Fibroblast of the conjunctiva (primary cell): ENCODE results near the gene EIF6.
A peak's percentile ranks its signal among the peaks of the same experiment; 100 is the strongest.

ENCODE experiments used
- DNase-seq: peaks from one replicate; pipeline ENCODE4 v3.0.0-alpha.2; 2010; ENCODE audit warnings: low read depth

EIF6 gene

GRCh38 chr20:35312318-35312717 lies 27.7 kb upstream of the EIF6 start:
- DNase-seq, result no peak

DNA sequence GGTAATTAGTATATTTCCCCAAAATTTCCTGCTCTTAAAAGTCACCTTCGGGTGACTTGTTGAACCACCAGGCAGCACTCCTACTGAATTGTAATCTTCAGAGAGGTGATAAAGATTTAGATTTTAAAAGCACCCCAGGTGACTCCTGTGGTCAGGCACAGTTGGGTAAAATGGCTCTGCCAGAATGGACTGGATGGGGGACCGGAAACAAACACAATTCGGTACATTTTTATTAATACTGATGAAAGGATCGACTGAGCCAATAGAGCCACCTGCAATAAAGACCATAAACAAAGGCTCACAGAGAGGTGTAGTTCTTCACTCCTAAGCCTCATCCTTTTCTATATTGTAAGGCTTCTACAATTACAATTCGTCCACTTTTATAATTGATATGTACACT lies 27.2 kb upstream of the EIF6 start:
- no peak for DNase-seq

GRCh38 chr20:35311409-35311808 lies 26.8 kb upstream of the EIF6 start:
- DNase-seq, result no peak

DNA sequence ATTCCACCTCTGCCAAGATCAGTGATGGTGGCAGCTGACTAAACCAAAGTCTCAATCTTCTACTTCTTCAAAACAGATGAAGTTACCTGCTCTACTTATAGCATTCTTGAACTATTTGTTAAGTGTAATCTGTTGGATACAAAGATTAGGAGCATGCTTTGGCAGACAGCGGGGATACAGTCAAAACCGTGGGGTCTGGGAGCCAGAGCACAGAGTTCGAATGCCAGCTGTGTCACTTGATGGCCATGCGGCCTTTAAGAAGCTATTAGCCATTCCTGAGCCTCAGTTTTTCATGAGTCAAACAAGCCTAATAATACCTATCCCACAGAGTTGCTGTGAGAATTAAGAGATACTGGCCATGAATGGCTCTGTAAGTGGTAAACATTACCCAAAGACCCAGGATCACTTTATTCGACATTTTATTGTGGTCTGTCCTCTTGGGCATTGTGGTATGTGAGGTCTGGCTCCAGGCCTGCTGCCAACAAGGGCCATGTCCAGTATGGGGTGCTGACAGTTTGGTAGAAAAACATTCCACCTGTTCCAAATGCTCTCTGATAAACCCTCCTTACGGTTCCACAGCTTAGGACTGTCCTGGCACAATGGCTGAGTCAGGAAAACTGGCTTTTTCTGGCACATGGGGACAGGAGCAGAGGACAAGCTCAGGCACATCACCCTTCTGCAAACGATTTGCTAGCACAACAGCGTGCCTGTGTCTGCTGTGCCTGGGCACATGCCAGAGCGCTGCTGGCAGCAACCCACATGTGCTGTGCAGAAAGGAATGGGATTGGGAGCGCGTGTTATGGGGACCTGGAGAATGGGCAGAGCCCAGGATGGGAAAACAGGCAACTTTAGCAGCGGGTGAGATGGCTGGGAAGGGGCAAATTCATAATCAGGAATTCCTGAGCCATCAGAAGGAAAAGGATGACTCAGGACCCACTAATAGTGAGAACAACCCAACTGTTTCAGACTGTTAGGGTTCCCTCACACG lies 23.4 kb upstream of the EIF6 start:
- no peak for DNase-seq

DNA sequence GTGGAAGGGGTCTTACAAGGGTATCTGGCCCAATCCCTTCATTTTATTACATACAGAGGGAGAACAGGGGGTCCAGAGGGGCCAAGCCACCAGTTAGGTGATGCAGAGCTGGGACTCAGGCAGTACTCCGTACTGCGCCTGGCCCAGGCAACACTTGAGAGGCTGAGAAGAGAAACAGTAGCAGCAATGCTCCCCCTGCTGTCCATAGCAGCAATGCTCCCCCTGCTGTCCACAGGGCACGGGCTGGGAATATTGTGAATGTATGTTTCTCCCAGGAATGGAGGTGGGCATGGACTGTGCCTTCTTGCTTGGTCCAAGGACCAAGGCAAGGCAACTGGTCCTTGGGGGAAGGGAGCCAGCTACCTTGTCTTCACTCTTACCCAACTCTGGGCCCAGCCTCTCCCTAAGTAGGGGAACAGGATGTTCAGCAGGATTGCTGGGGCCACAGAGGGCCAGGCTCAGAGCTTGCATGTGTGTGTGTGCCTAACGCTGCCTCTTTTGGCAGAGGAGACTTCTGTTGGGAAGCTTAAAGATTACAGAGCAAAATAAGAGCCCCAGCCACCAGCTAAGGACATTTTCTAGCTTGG lies 22.5 kb upstream of the EIF6 start:
- DNase-seq, result peak; percentile 70

- DNase-seq, result peak; percentile 95
These were observed 21.3 kb upstream of the EIF6 start for GRCh38 chr20:35305682-35306556.

GRCh38 chr20:35304956-35305355 lies 20.4 kb upstream of the EIF6 start:
- no peak for DNase-seq

DNA sequence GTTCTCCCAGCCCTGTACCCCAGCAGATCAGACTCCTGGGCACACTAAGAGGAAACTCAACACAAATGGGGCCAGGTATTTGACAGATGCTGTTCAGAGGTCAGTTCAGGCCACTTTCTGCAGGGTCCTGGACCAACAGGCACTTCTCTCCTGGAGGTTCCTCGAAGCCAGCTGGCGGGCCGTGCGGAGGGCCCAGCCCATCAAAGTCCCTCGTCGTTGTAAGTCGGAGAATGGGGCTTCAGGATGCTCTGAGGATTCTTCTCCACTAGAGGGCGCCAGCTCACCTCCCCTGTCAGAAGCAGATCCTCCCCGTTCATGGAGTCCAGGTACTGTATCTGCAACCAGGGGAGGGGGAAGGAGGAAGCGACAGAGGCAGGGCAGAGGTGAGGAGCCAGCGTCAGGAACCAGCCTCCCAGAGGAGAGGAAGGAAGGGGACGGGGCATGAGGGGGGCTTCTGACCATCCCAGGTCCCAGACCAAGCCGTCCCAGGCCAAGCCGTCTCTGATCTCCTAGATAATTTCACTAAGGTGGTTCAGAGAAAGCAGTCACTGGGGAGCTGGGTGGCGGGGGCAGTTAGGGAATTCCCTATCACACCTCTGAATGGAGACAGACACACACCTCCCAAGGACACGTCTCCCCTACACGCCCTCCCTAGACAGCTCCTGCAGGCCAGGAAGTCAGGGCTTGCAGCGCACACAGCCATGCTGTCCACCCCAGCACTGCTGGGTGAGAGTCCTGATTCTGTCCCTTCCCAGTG lies 19.3 kb upstream of the EIF6 start:
- peak; percentile 90 for DNase-seq

GRCh38 chr20:35303382-35303734 lies 18.8 kb upstream of the EIF6 start:
- DNase-seq, result no peak

DNA sequence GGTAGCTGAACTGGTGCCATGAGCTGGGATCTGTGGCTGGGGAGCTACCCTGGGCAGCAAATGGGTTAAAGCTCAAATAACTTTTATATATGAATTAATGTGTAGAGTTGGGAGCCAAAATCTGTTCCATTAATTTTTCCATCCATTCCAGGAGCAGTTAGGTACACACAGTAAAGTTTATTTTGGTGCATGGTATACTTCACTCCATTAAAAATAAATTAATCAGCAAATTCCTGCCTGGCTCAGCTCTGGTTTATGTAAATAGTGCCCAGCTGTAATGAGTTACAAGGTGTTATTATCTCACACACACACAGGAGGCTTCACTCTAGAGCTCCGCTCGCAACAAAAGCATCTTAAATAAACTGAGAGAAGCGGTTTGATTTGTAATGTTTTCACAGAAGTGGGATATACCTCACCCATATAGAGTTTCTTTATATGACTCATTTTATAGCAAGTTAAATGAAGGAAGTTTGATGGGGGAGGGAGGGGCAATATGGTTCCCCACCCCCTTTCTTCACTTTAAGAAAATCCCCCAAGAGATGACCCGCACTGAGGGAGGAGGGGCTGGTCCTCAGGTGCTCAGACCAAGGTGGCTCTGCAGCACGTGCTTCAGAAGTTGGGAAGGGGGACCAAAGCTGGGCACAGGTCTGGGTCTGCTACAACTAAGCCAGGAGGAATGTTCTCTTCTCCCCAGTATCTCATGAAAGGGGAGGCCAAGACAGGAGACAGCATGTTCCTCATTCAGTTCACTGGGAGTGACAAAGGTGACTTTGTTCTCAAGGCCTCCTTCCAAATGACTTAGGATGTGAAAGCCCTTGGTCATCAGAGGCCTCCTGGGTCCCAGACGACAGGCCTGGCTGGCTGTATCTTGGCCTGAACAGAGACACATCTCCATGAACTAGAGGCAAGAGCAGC lies 18.1 kb upstream of the EIF6 start:
- DNase-seq, result no peak

GRCh38 chr20:35301426-35301825 lies 16.9 kb upstream of the EIF6 start:
- DNase-seq, result no peak

- DNase-seq, result no peak
These were observed 16.1 kb upstream of the EIF6 start for GRCh38 chr20:35300469-35301262.

DNA sequence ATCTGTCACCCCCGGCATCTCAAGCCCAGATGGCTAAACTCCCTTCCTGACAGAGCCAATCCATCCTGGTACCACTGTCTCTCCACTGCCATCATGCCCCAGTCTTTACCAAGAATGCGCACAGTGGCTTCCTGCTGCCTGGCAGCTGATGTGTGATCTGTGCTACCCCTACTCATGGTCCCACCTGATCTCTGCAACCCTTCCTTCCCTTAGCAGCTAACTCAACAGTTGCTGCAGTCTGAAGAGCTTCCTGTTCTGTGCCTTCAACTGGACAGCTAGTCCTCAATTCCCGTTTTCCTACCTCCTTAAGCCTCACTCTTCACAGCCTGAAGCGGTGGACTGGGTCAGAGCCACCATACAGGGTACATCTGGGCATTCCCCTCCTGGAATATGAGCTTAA lies 15.2 kb upstream of the EIF6 start:
- no peak for DNase-seq

GRCh38 chr20:35298264-35298663 lies 13.7 kb upstream of the EIF6 start:
- no peak for DNase-seq

DNA sequence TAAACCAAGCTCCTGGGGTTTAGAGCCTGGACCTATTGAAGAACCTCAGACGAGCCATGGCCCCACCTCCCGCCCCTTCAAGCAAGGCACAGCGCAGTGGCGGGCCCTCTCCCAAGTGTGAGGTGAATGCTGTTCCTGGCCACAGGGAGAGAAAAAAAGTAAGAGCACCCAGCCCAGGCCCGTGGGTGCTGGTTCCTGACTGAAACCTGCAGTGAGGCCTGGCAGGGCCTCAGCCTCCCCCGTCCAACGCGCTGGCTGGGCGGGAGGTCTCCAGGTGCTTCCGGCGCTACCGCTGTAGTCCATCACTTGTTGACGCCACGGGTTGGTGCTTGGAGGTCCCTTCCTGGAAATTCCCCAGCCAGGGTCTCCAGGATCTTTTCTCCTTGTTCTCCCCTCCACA lies 13.2 kb upstream of the EIF6 start:
- DNase-seq, result no peak

DNA sequence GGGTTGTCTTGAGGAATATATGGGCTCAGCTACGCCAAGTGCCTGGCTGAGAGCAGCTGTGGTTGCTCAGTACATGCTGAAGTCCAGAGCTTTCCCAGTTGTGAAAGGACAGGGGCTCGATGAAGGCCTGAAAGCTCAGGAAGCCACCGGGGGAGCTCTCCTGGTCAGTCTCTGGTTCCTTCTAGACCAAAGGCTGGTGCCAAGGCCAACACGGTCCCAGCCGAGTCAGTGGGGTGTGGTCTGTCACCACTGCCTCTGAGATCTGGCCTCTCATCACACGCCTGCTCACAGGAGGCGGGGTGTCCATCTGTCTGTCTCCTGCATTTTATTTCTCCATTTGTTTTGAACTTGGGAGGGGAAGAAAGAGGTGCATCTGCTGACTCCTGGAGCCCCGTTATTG lies 12.6 kb upstream of the EIF6 start:
- DNase-seq, result no peak

DNA sequence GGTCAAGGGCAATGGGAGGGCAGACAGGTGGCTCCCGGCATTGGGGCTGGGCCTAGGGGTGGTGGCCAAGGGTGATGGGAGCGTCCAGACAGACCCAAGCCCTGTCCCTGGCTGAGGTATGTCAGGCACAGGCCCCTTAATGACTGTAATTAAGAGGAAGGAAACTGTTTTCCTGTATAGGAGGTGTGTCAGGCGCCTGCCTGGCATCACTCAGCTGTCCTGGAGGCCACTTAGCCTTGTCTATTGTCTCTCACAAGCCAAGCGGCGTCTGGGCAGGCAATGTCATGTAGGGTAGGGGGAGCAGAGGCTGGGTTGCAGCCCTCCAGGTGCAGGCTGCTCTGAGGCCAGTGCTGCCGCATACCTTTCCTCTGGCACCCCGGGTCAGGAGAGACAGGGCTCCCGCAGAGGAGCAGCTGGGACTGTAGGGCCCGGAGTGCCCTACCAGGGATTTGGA lies 11.6 kb upstream of the EIF6 start:
- no peak for DNase-seq

GRCh38 chr20:35295674-35296073 lies 11.1 kb upstream of the EIF6 start:
- DNase-seq, result no peak

- no peak for DNase-seq
These were observed 10.5 kb upstream of the EIF6 start for GRCh38 chr20:35295058-35295457.

DNA sequence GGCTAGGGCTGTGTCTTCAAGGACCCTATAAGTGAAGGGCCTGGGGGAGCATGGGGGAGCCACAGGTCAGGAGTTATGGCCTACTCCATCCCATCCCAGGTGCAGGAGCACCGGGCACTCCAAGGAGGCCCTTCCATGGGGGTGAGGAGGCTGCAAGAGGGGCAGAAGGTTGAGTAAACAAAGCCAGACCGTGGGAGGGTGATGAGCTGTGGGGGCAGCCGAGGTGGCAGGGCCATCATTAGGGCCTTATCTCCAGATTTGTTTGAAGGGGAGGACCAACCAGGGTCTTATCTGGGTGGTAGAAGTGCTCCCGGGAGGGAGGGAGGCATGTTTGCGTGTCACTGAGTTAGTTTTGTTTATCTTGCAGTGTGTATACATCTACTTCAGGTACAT lies 9.7 kb upstream of the EIF6 start:
- DNase-seq, result no peak
